ENCODE data around the gene RAB24.
"Not testable (repeated sequence)": the region's sequence is repeated elsewhere in the genome, so short reads cannot be mapped to it uniquely, and the experiment has no call there.

The RAB24 gene

GRCh38 chr5:177260961-177261360, 42.6 kb downstream of the RAB24 start:
- no peaks in the 10 kb centered on the region for H3K27me3 ChIP-seq (ENCODE audit: low read length)
- no peaks in the 10 kb centered on the region for H3K9me2 ChIP-seq (replicated peaks; ENCODE audit: insufficient read depth, low read length)
- no peak overlapping the region for H3K9ac ChIP-seq (ENCODE audit: low read length)
- no peaks in the 10 kb centered on the region for H3K79me2 ChIP-seq (ENCODE audit: insufficient read depth, low read length)
- H3K4me3 ChIP-seq (ENCODE audit: insufficient read depth, low read length, poor library complexity, severe bottlenecking): no peak overlapping the region
- H4K20me1 ChIP-seq (ENCODE audit: low read depth, low read length): no peaks in the 10 kb centered on the region
- no peak overlapping the region for H2AFZ ChIP-seq (ENCODE audit: low read depth, low read length, severe bottlenecking)
- no peak overlapping the region for H3K4me2 ChIP-seq (ENCODE audit: low read depth, low read length, poor library complexity, severe bottlenecking)
- no peaks in the 10 kb centered on the region for H3F3A ChIP-seq (ENCODE audit: insufficient read depth)
- no peak overlapping the region for H3K27ac ChIP-seq (ENCODE audit: low read depth, low read length)
- peaks cover 32% of the 10 kb centered on the region for H3K36me3 ChIP-seq (ENCODE audit: low read length)
- TF ChIP-seq, protein P1, sequence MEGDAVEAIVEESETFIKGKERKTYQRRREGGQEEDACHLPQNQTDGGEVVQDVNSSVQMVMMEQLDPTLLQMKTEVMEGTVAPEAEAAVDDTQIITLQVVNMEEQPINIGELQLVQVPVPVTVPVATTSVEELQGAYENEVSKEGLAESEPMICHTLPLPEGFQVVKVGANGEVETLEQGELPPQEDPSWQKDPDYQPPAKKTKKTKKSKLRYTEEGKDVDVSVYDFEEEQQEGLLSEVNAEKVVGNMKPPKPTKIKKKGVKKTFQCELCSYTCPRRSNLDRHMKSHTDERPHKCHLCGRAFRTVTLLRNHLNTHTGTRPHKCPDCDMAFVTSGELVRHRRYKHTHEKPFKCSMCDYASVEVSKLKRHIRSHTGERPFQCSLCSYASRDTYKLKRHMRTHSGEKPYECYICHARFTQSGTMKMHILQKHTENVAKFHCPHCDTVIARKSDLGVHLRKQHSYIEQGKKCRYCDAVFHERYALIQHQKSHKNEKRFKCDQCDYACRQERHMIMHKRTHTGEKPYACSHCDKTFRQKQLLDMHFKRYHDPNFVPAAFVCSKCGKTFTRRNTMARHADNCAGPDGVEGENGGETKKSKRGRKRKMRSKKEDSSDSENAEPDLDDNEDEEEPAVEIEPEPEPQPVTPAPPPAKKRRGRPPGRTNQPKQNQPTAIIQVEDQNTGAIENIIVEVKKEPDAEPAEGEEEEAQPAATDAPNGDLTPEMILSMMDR (IDR thresholded peaks at IDR 0.05; ENCODE audit: insufficient read depth, low read length, poor library complexity, severe bottlenecking): no peak
- TF ChIP-seq EZH2phosphoT487 (conservative IDR thresholded peaks at IDR 0.05; ENCODE audit: low read length): no peak
- H3K9me3 ChIP-seq (ENCODE audit: insufficient read depth, low read length): no peaks in the 10 kb centered on the region

DNA sequence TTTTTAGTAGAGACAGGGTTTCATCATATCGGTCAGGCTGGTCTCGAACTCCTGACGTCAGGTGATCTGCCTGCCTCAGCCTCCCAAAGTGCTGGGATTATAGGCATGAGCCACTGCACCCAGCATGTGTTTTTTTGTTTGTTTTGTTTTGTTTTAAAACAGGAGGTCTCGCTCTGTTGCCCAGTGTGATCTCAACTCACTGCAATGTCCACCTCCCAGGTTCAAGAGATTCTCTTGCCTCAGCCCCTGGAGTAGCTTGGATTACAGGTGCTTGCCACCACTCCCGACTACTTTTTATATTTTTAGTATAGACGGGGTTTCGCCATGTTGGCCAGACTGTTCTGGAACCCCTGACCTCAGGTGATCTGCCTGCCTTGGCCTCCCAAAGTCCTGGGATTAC, 44.8 kb downstream of the RAB24 start:
- H3K9me2 ChIP-seq (replicated peaks; ENCODE audit: insufficient read depth, low read length); H2AFZ ChIP-seq (ENCODE audit: low read depth, low read length, severe bottlenecking); H3K9ac ChIP-seq (ENCODE audit: low read length); H3K9me3 ChIP-seq (ENCODE audit: insufficient read depth, low read length); H3F3A ChIP-seq (ENCODE audit: insufficient read depth); H3K4me2 ChIP-seq (ENCODE audit: low read depth, low read length, poor library complexity, severe bottlenecking); H3K79me2 ChIP-seq (ENCODE audit: insufficient read depth, low read length); H3K27ac ChIP-seq (ENCODE audit: low read depth, low read length); H3K4me3 ChIP-seq (ENCODE audit: insufficient read depth, low read length, poor library complexity, severe bottlenecking); H3K27me3 ChIP-seq (ENCODE audit: low read length); H4K20me1 ChIP-seq (ENCODE audit: low read depth, low read length): not testable (repeated sequence)
- peaks cover 32% of the 10 kb centered on the region for H3K36me3 ChIP-seq (ENCODE audit: low read length)

DNA sequence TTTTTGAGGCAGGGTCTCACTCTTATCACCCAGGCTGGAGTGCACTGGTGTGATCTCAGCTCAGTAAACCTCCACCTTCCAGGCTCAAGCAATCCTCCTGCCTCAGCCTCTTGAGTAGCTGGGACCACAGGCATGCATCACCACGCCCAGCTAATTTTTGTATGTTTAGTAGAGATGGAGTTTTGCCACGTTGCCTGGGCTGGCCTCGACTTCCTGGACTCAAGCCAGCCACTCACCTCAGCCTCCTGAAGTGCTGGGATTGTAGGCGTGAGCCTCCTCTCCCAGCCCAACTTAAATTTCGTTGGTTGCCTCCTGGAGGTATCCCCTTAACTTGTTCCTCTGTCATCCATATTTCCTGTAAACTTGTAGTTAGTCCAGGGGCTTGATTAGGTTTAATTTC, 47.2 kb downstream of the RAB24 start:
- Histone ChIP-seq H3K27me3 (ENCODE audit: low read length) (no peaks in the 10 kb centered on the region), H3K79me2 (ENCODE audit: insufficient read depth, low read length) (no peaks in the 10 kb centered on the region), H3K4me2 (ENCODE audit: low read depth, low read length, poor library complexity, severe bottlenecking) (no peak overlapping the region), H3K27ac (ENCODE audit: low read depth, low read length) (no peak overlapping the region), H3K9me2 (replicated peaks; ENCODE audit: insufficient read depth, low read length) (no peaks in the 10 kb centered on the region), H3K4me3 (ENCODE audit: insufficient read depth, low read length, poor library complexity, severe bottlenecking) (no peak overlapping the region), H4K20me1 (ENCODE audit: low read depth, low read length) (no peaks in the 10 kb centered on the region), H2AFZ (ENCODE audit: low read depth, low read length, severe bottlenecking) (no peak overlapping the region), H3F3A (ENCODE audit: insufficient read depth) (0 out of 2 replicates have a peak, but pooled peaks cover 4% of the 10 kb centered on the region), H3K9me3 (ENCODE audit: insufficient read depth, low read length) (no peaks in the 10 kb centered on the region), H3K36me3 (ENCODE audit: low read length) (peaks cover 29% of the 10 kb centered on the region; the same call in 1 of the 2 replicates), H3K9ac (ENCODE audit: low read length) (no peak overlapping the region)
- TF ChIP-seq EZH2phosphoT487 (conservative IDR thresholded peaks at IDR 0.05; ENCODE audit: low read length): no peak
- TF ChIP-seq, protein P1 (IDR thresholded peaks at IDR 0.05; ENCODE audit: insufficient read depth, low read length, poor library complexity, severe bottlenecking): no peak

GRCh38 chr5:177253252-177253651, 50.3 kb downstream of the RAB24 start:
- no peak overlapping the region for H3K9ac ChIP-seq (ENCODE audit: low read length)
- no peaks in the 10 kb centered on the region for H3K9me2 ChIP-seq (replicated peaks; ENCODE audit: insufficient read depth, low read length)
- no peaks in the 10 kb centered on the region for H3K9me3 ChIP-seq (ENCODE audit: insufficient read depth, low read length)
- TF ChIP-seq, protein P1 (IDR thresholded peaks at IDR 0.05; ENCODE audit: insufficient read depth, low read length, poor library complexity, severe bottlenecking): no peak
- no peak overlapping the region for H3K4me3 ChIP-seq (ENCODE audit: insufficient read depth, low read length, poor library complexity, severe bottlenecking)
- no peak overlapping the region for H3K4me2 ChIP-seq (ENCODE audit: low read depth, low read length, poor library complexity, severe bottlenecking)
- peaks cover 8% of the 10 kb centered on the region; the same call in 1 of the 2 replicates for H3F3A ChIP-seq (ENCODE audit: insufficient read depth)
- no peaks in the 10 kb centered on the region for H3K27me3 ChIP-seq (ENCODE audit: low read length)
- no peak overlapping the region for H2AFZ ChIP-seq (ENCODE audit: low read depth, low read length, severe bottlenecking)
- H3K27ac ChIP-seq (ENCODE audit: low read depth, low read length): no peak overlapping the region
- no peaks in the 10 kb centered on the region for H4K20me1 ChIP-seq (ENCODE audit: low read depth, low read length)
- peaks cover 36% of the 10 kb centered on the region for H3K36me3 ChIP-seq (ENCODE audit: low read length)
- H3K79me2 ChIP-seq (ENCODE audit: insufficient read depth, low read length): no peaks in the 10 kb centered on the region

All from SU-DHL-6 (cell line).